HEK293 (cell line): ENCODE data around the gene RIOX2.

Experiments
- CTCF ChIP-seq: fragments of 450-650 bp; formaldehyde crosslinking; IDR thresholded peaks from 2 replicates; pipeline ENCODE4 v1.5.1; 2016; ENCODE audit warnings: missing biosample characterization, missing genetic modification characterization
- YY1 ChIP-seq: fragments of 450-650 bp; formaldehyde crosslinking; IDR thresholded peaks from 2 replicates; pipeline ENCODE4 v1.5.1; 2018; ENCODE audit warnings: missing biosample characterization, missing genetic modification characterization
- ZNF184 ChIP-seq: fragments of 450-650 bp; IDR thresholded peaks from 2 replicates; pipeline ENCODE4 v1.5.1; 2018; ENCODE audit warnings: missing biosample characterization, mild to moderate bottlenecking, missing genetic modification characterization
- ZNF366 ChIP-seq: fragments of 450-650 bp; formaldehyde crosslinking; conservative IDR thresholded peaks from 2 replicates; pipeline ENCODE4 v1.5.1; 2016; ENCODE audit warnings: missing biosample characterization, missing genetic modification characterization

- no peak for TF ChIP-seq CTCF
- TF ChIP-seq YY1 = no peak
- TF ChIP-seq ZNF366 (tag by site-specific recombination) = no peak
- no peak for TF ChIP-seq ZNF184 (tag by site-specific recombination)
Measured at GRCh38 chr3:98004721-98005120, 32.5 kb upstream of the RIOX2 start.
